Prostate gland (tissue), 2 donors: Measurements from ENCODE around the gene BOLA1.

Experiments used
- POLR2A ChIP-seq: fragments of 450-650 bp; IDR thresholded peaks from one replicate; pipeline ENCODE4 v1.6.1; 2016; ENCODE audit warnings: antibody characterized with exemption, mild to moderate bottlenecking
- TF ChIP-seq, protein P1 (sequence below), 4 experiments: fragments of 200-600 bp in 2 of 4; fragments of 450-650 bp in 2 of 4; sonication (generic) in 2 of 4; IDR thresholded peaks; 1 replicate in 3 of 4; 2 replicates in 1 of 4; pipeline ENCODE4 v1.5.1; 2016 to 2019; ENCODE audit warnings: antibody characterized with exemption in 4 of 4, mild to moderate bottlenecking in 2 of 4, moderate library complexity in 2 of 4

DNA sequence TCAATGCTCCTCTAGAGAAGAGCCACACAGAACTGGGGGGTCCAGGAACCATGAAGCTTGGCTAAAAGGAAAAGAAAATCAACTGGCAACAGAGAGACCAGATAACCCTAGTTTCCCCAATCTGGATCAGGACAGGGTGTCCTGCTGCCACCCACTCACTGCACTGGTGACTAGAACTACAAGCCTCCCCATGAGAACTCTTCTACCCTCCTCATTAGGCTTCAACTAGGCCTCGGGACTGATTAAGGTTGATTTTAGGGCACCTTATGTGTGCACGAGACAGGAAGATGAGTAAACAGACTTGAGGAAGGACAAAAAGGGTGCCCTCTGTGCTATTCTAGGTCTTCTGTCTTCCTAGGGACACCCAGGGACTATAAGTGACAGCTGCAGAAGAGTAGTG is 30.5 kb downstream of the BOLA1 start:
- TF ChIP-seq, protein P1, sequence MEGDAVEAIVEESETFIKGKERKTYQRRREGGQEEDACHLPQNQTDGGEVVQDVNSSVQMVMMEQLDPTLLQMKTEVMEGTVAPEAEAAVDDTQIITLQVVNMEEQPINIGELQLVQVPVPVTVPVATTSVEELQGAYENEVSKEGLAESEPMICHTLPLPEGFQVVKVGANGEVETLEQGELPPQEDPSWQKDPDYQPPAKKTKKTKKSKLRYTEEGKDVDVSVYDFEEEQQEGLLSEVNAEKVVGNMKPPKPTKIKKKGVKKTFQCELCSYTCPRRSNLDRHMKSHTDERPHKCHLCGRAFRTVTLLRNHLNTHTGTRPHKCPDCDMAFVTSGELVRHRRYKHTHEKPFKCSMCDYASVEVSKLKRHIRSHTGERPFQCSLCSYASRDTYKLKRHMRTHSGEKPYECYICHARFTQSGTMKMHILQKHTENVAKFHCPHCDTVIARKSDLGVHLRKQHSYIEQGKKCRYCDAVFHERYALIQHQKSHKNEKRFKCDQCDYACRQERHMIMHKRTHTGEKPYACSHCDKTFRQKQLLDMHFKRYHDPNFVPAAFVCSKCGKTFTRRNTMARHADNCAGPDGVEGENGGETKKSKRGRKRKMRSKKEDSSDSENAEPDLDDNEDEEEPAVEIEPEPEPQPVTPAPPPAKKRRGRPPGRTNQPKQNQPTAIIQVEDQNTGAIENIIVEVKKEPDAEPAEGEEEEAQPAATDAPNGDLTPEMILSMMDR (IDR thresholded peaks at IDR 0.05), result no peak
- TF ChIP-seq POLR2A, result no peak
